ENCODE measurements around the gene SVOPL.

SVOPL gene

GRCh38 chr7:138668946-138669345, 32.2 kb downstream of the SVOPL start:
- in situ Hi-C loops (cut with HindIII; ENCODE audit: low sequenced_read_pairs), result no loop called here
- no peak for DNase-seq (ENCODE audit: low read depth, low spot score)
- TF ChIP-seq CTCF (IDR thresholded peaks at IDR 0.05; ENCODE audit: low read depth, low read length), result no peak
- no peak overlapping the region for H3K4me3 ChIP-seq (ENCODE audit: low read depth, low read length)

GRCh38 chr7:138668229-138668596, 32.9 kb downstream of the SVOPL start:
- DNase-seq (ENCODE audit: low read depth, low spot score), result no peak
- H3K4me3 ChIP-seq (ENCODE audit: low read depth, low read length), result no peak overlapping the region
- in situ Hi-C loops (cut with HindIII; ENCODE audit: low sequenced_read_pairs), result no loop called here
- no peak for TF ChIP-seq CTCF (IDR thresholded peaks at IDR 0.05; ENCODE audit: low read depth, low read length)

GRCh38 chr7:138667535-138668228, 33.5 kb downstream of the SVOPL start:
- no peak for DNase-seq (ENCODE audit: low read depth, low spot score)

GRCh38 chr7:138666385-138666784, 34.8 kb downstream of the SVOPL start:
- no peak overlapping the region for H3K4me3 ChIP-seq (ENCODE audit: low read depth, low read length)
- no peak for TF ChIP-seq CTCF (IDR thresholded peaks at IDR 0.05; ENCODE audit: low read depth, low read length)
- no peak for DNase-seq (ENCODE audit: low read depth, low spot score)
- in situ Hi-C loops (cut with HindIII; ENCODE audit: low sequenced_read_pairs), result no loop called here

More at GRCh38 chr7:138667535-138668228, 33.5 kb downstream of the SVOPL start:
- TF ChIP-seq CTCF (IDR thresholded peaks at IDR 0.05; ENCODE audit: low read depth, low read length), result no peak
- H3K4me3 ChIP-seq (ENCODE audit: low read depth, low read length), result no peak overlapping the region
- in situ Hi-C loops (cut with HindIII; ENCODE audit: low sequenced_read_pairs), result no loop called here

GRCh38 chr7:138665669-138666140, 35.5 kb downstream of the SVOPL start:
- no peak for TF ChIP-seq CTCF (IDR thresholded peaks at IDR 0.05; ENCODE audit: low read depth, low read length)
- in situ Hi-C loops (cut with HindIII; ENCODE audit: low sequenced_read_pairs), result no loop called here
- no peak for DNase-seq (ENCODE audit: low read depth, low spot score)

GRCh38 chr7:138665249-138665648, 35.9 kb downstream of the SVOPL start:
- in situ Hi-C loops (cut with HindIII; ENCODE audit: low sequenced_read_pairs), result no loop called here
- no peak for DNase-seq (ENCODE audit: low read depth, low spot score)
- no peak for TF ChIP-seq CTCF (IDR thresholded peaks at IDR 0.05; ENCODE audit: low read depth, low read length)

More at GRCh38 chr7:138665669-138666140, 35.5 kb downstream of the SVOPL start:
- no peak overlapping the region for H3K4me3 ChIP-seq (ENCODE audit: low read depth, low read length)

More at GRCh38 chr7:138665249-138665648, 35.9 kb downstream of the SVOPL start:
- H3K4me3 ChIP-seq (ENCODE audit: low read depth, low read length), result no peak overlapping the region
